ENCODE measurements around the gene FOXP2.
"Not testable (repeated sequence)": the region's sequence is repeated elsewhere in the genome, so short reads cannot be mapped to it uniquely, and the experiment has no call there.

- TF ChIP-seq CTCF, POLR2A (IDR thresholded peaks at IDR 0.05): not testable (repeated sequence)
Measured at GRCh38 chr7:114384346-114384745, 30.3 kb upstream of the FOXP2 start.
